SK-N-SH (cell line): Measurements from ENCODE around the gene SCTR. TPM values are rescaled to one million over a fixed set of nuclear protein-coding genes. Genes with fewer than 3 reads are reported as not detected.

ENCODE experiments used
- CTCF ChIA-PET: fragments of 300-600, 350-600 bp; formaldehyde crosslinking; extraction: SDS; loops from one replicate; lab custom pipeline; 2021; lab: Yijun Ruan, JAX
- POLR2A ChIA-PET: fragments of 350-600 bp; sonication (Branson Sonifier 250); formaldehyde crosslinking; extraction: SDS; loops from one replicate; lab custom pipeline; 2020; ENCODE audit warnings: antibody characterized with exemption, inconsistent platforms; lab: Yijun Ruan, JAX
- DNase-seq: peaks from one replicate; pipeline ENCODE4 v3.0.0; 2012
- H2AFZ ChIP-seq: fragments of 200-600 bp; sonication (generic); 2 replicates; pipeline ENCODE4 v1.8.1; 2016; ENCODE audit warnings: antibody characterized with exemption, mild to moderate bottlenecking, low read depth
- H3F3A ChIP-seq: fragments of 200-600 bp; sonication (generic); replicated peaks from 2 replicates; pipeline ENCODE3; 2016; ENCODE audit warnings: antibody characterized with exemption, mild to moderate bottlenecking; ENCODE audit not compliant: insufficient read depth
- H3K27ac ChIP-seq, 2 experiments: fragments of 200-500 bp in 1 of 2; fragments of 200-600 bp in 1 of 2; sonication (Bioruptor generic) in 1 of 2; sonication (generic), shearing (Covaris generic) in 1 of 2; 2 replicates each; pipeline versions ENCODE4 v1.5.1 to v1.6.1; 2014 to 2016; ENCODE audit warnings: low read depth in 2 of 2, inconsistent platforms in 1 of 2, low read length in 1 of 2, mild to moderate bottlenecking in 1 of 2, mixed read lengths in 1 of 2
- H3K27me3 ChIP-seq: fragments of 200-600 bp; sonication (generic), shearing (Covaris generic); 2 replicates; pipeline ENCODE4 v1.6.1; 2016; ENCODE audit warnings: mixed run types; ENCODE audit not compliant: insufficient read depth
- H3K36me3 ChIP-seq, 2 experiments: fragments of 200-500 bp in 1 of 2; fragments of 200-600 bp in 1 of 2; sonication (Bioruptor generic) in 1 of 2; sonication (generic) in 1 of 2; replicated peaks in 1 of 2; 2 replicates each; pipeline versions ENCODE3 to v1.5.1; 2014 to 2016; ENCODE audit warnings: low read length in 1 of 2, mild to moderate bottlenecking in 1 of 2; ENCODE audit not compliant: insufficient read depth in 2 of 2, control insufficient read depth in 1 of 2
- H3K4me1 ChIP-seq, 2 experiments: fragments of 200-500 bp in 1 of 2; fragments of 200-600 bp in 1 of 2; sonication (Bioruptor generic) in 1 of 2; sonication (generic), shearing (Covaris generic) in 1 of 2; 2 replicates each; pipeline versions ENCODE4 v1.5.1 to v1.6.1; 2014 to 2016; ENCODE audit warnings: low read depth in 1 of 2, low read length in 1 of 2, mixed run types in 1 of 2; ENCODE audit not compliant: insufficient read depth in 2 of 2, control insufficient read depth in 1 of 2
- H3K4me2 ChIP-seq: fragments of 200-600 bp; sonication (generic), shearing (Covaris generic); 2 replicates; pipeline ENCODE4 v1.6.1; 2017; ENCODE audit warnings: mixed run types
- H3K4me3 ChIP-seq, 2 experiments: fragments of 200-500 bp in 1 of 2; fragments of 200-600 bp in 1 of 2; sonication (Bioruptor generic) in 1 of 2; sonication (generic), shearing (Covaris generic) in 1 of 2; 2 replicates each; pipeline versions ENCODE4 v1.5.1 to v1.8.1; 2014 to 2016; ENCODE audit warnings: low read depth in 2 of 2, inconsistent platforms in 1 of 2, low read length in 1 of 2, mild to moderate bottlenecking in 1 of 2, mixed read lengths in 1 of 2, moderate library complexity in 1 of 2
- H3K79me2 ChIP-seq: fragments of 200-600 bp; sonication (generic); 2 replicates; pipeline ENCODE4 v1.8.1; 2017; ENCODE audit warnings: mild to moderate bottlenecking; ENCODE audit not compliant: insufficient read depth
- H3K9ac ChIP-seq: fragments of 200-600 bp; sonication (generic); 2 replicates; pipeline ENCODE4 v1.6.1; 2017; ENCODE audit warnings: mixed run types
- H3K9me2 ChIP-seq: fragments of 200-600 bp; sonication (generic); 2 replicates; pipeline ENCODE4 v1.6.1; 2017; ENCODE audit warnings: mixed run types
- H3K9me3 ChIP-seq: fragments of 200-600 bp; sonication (generic); 2 replicates; pipeline ENCODE4 v1.6.1; 2017; ENCODE audit warnings: mixed run types, mild to moderate bottlenecking, moderate library complexity
- H4K20me1 ChIP-seq: fragments of 200-600 bp; sonication (generic); 2 replicates; pipeline ENCODE4 v1.6.1; 2017; ENCODE audit warnings: mild to moderate bottlenecking, mixed run types; ENCODE audit not compliant: insufficient read depth
- EP300 ChIP-seq, 2 experiments: IDR thresholded peaks; 2 replicates each; pipeline versions ENCODE4 v1.4.0 to v1.6.1; 2012; ENCODE audit warnings: borderline replicate concordance in 1 of 2, low read depth in 1 of 2, low read length in 1 of 2
- FOXJ3 ChIP-seq: sonication (generic); formaldehyde crosslinking; IDR thresholded peaks from 2 replicates; pipeline ENCODE4 v1.5.1; 2020; ENCODE audit warnings: mild to moderate bottlenecking, missing genetic modification reagents
- GABPA ChIP-seq: IDR thresholded peaks from 2 replicates; pipeline ENCODE4 v1.4.0; 2012; ENCODE audit warnings: low read depth, mild to moderate bottlenecking
- JUND ChIP-seq: IDR thresholded peaks from 2 replicates; pipeline ENCODE4 v1.4.0; 2012
- MEF2A ChIP-seq: IDR thresholded peaks from 2 replicates; pipeline ENCODE4 v1.4.0; 2012; ENCODE audit warnings: low read depth, borderline replicate concordance
- POLR2AphosphoS5 ChIP-seq: IDR thresholded peaks from 2 replicates; pipeline ENCODE4 v1.6.1; 2012; ENCODE audit warnings: low read depth, low read length
- RAD21 ChIP-seq: IDR thresholded peaks from 2 replicates; pipeline ENCODE4 v1.6.1; 2012; ENCODE audit warnings: mild to moderate bottlenecking, low read length
- RFX5 ChIP-seq: IDR thresholded peaks from 2 replicates; pipeline ENCODE4 v1.6.1; 2012; ENCODE audit warnings: mild to moderate bottlenecking, improper control_type of control experiment, low read length
- RXRA ChIP-seq: IDR thresholded peaks from 2 replicates; pipeline ENCODE4 v1.4.0; 2012; ENCODE audit warnings: low read depth, mild to moderate bottlenecking, borderline replicate concordance
- SIN3A ChIP-seq: IDR thresholded peaks from 2 replicates; pipeline ENCODE4 v1.6.1; 2012; ENCODE audit warnings: low read depth, mild to moderate bottlenecking, low read length, moderate library complexity, borderline replicate concordance
- TAF1 ChIP-seq: IDR thresholded peaks from 2 replicates; pipeline ENCODE4 v1.6.1; 2012; ENCODE audit warnings: low read depth, mild to moderate bottlenecking, low read length, moderate library complexity, borderline replicate concordance
- WGBS: methylation state at CpG from one replicate; pipeline ENCODE4 v1.1.6; 2017; ENCODE audit warnings: low lambda C conversion rate; 5-methylcytosine and 5-hydroxymethylcytosine counted together
- polyA plus RNA-seq, 3 experiments: library from polyadenylated mRNA; depleted of rRNA; stranded (reverse); fragments of >200 nt; gene quantifications; 2 replicates each; pipeline ENCODE4 v1.2.3, GENCODE V29; 2012
- TF ChIP-seq, protein P1 (sequence below): IDR thresholded peaks from 2 replicates; pipeline ENCODE4 v1.6.1; 2012; ENCODE audit warnings: mild to moderate bottlenecking, low read depth, low read length, moderate library complexity
- TF ChIP-seq, protein P2 (sequence below): IDR thresholded peaks from 2 replicates; pipeline ENCODE4 v1.4.0; 2012; ENCODE audit warnings: low read depth
- TF ChIP-seq, protein P3 (sequence below): IDR thresholded peaks from 2 replicates; pipeline ENCODE4 v1.4.0; 2012; ENCODE audit warnings: low read depth, borderline replicate concordance
- TF ChIP-seq, protein P4 (sequence below): fragments of 150-350 bp; IDR thresholded peaks from 2 replicates; pipeline ENCODE4 v1.6.1; 2016; ENCODE audit warnings: mild to moderate bottlenecking, low read depth, low read length
- TF ChIP-seq, protein P5 (sequence below): IDR thresholded peaks from 2 replicates; pipeline ENCODE4 v1.4.0; 2012; ENCODE audit warnings: low read depth, borderline replicate concordance
- TF ChIP-seq, protein P6 (sequence below): fragments of 200-600 bp; sonication (generic); IDR thresholded peaks from 2 replicates; pipeline ENCODE4 v1.6.1; 2017; ENCODE audit warnings: antibody characterized with exemption, mild to moderate bottlenecking, moderate library complexity
- TF ChIP-seq, protein P7 (sequence below): fragments of 150-350 bp; IDR thresholded peaks from 2 replicates; pipeline ENCODE4 v1.6.1; 2017; ENCODE audit warnings: antibody characterized with exemption, low read length, low read depth, borderline replicate concordance

Gene SCTR
- polyA plus RNA-seq, 1 of the 3 experiments (the other 2 are of a cell fraction) = not detected

DNA sequence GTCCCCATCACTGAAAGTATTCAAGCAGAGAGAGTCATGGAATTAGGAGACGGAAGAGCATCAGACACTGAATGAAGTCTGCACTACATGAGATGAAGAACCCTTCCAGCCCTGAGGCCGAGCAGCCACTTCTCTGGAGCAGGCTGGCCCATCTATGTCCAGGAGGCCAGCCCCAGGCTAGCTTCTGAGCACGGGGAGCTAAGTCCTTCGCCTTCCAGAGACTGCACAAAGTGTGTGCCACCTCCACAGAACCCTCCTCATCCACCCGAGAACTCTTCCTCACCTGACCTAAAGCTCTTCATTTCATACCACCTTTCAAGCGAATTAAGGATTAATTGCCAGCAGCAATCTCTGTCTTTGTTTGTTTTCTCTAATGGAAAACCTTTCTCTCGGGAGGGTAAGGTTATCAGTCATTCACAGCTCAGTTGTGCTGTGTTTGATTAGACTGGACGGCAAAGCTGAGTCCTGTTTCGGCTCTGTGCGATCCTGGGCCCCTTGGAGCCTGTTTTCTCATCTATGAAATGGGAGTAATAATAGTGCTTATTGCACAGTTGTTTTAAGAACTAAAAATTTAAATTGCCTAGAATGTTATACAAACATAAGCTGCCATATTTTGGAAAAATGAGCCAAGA lies 38.0 kb downstream of the SCTR start:
- H2AFZ ChIP-seq = no peak overlapping the region
- DNase-seq = no peak
- no peaks in the 10 kb centered on the region for H3K9me3 ChIP-seq
- no peaks in the 10 kb centered on the region for H3K36me3 ChIP-seq
- no peak overlapping the region for H3K9ac ChIP-seq
- H3K9me2 ChIP-seq = no peaks in the 10 kb centered on the region
- no peaks in the 10 kb centered on the region for H3K27me3 ChIP-seq
- ChIA-PET CTCF (interaction anchor here (1.0 to 8.1 kb wide), 7 partner anchors 10 to 154 kb away, joined by 3 to 85 read pairs (median 4); no protein-coding TSS in a partner anchor), POLR2A (no interaction called here)
- H3K4me2 ChIP-seq = no peak overlapping the region
- no peaks in the 10 kb centered on the region for H4K20me1 ChIP-seq
- peaks cover 0 to 61% of the 10 kb centered on the region in 2 experiments; a peak in 1 of 4 replicates for H3K4me1 ChIP-seq
- no peak overlapping the region for H3K4me3 ChIP-seq
- no peak for TF ChIP-seq EP300 (IDR thresholded peaks at IDR 0.05; ENCODE audit: borderline replicate concordance in 1 of 2, low read depth in 1 of 2, low read length in 1 of 2)
- TF ChIP-seq, protein P1, sequence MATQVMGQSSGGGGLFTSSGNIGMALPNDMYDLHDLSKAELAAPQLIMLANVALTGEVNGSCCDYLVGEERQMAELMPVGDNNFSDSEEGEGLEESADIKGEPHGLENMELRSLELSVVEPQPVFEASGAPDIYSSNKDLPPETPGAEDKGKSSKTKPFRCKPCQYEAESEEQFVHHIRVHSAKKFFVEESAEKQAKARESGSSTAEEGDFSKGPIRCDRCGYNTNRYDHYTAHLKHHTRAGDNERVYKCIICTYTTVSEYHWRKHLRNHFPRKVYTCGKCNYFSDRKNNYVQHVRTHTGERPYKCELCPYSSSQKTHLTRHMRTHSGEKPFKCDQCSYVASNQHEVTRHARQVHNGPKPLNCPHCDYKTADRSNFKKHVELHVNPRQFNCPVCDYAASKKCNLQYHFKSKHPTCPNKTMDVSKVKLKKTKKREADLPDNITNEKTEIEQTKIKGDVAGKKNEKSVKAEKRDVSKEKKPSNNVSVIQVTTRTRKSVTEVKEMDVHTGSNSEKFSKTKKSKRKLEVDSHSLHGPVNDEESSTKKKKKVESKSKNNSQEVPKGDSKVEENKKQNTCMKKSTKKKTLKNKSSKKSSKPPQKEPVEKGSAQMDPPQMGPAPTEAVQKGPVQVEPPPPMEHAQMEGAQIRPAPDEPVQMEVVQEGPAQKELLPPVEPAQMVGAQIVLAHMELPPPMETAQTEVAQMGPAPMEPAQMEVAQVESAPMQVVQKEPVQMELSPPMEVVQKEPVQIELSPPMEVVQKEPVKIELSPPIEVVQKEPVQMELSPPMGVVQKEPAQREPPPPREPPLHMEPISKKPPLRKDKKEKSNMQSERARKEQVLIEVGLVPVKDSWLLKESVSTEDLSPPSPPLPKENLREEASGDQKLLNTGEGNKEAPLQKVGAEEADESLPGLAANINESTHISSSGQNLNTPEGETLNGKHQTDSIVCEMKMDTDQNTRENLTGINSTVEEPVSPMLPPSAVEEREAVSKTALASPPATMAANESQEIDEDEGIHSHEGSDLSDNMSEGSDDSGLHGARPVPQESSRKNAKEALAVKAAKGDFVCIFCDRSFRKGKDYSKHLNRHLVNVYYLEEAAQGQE = no peak
- TF ChIP-seq, protein P2, sequence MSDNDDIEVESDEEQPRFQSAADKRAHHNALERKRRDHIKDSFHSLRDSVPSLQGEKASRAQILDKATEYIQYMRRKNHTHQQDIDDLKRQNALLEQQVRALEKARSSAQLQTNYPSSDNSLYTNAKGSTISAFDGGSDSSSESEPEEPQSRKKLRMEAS = no peak
- TF ChIP-seq SIN3A = no peak
- TF ChIP-seq, protein P3, sequence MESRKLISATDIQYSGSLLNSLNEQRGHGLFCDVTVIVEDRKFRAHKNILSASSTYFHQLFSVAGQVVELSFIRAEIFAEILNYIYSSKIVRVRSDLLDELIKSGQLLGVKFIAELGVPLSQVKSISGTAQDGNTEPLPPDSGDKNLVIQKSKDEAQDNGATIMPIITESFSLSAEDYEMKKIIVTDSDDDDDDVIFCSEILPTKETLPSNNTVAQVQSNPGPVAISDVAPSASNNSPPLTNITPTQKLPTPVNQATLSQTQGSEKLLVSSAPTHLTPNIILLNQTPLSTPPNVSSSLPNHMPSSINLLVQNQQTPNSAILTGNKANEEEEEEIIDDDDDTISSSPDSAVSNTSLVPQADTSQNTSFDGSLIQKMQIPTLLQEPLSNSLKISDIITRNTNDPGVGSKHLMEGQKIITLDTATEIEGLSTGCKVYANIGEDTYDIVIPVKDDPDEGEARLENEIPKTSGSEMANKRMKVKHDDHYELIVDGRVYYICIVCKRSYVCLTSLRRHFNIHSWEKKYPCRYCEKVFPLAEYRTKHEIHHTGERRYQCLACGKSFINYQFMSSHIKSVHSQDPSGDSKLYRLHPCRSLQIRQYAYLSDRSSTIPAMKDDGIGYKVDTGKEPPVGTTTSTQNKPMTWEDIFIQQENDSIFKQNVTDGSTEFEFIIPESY = no peak
- TF ChIP-seq, protein P4, sequence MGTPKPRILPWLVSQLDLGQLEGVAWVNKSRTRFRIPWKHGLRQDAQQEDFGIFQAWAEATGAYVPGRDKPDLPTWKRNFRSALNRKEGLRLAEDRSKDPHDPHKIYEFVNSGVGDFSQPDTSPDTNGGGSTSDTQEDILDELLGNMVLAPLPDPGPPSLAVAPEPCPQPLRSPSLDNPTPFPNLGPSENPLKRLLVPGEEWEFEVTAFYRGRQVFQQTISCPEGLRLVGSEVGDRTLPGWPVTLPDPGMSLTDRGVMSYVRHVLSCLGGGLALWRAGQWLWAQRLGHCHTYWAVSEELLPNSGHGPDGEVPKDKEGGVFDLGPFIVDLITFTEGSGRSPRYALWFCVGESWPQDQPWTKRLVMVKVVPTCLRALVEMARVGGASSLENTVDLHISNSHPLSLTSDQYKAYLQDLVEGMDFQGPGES = no peak
- TF ChIP-seq, protein P5, sequence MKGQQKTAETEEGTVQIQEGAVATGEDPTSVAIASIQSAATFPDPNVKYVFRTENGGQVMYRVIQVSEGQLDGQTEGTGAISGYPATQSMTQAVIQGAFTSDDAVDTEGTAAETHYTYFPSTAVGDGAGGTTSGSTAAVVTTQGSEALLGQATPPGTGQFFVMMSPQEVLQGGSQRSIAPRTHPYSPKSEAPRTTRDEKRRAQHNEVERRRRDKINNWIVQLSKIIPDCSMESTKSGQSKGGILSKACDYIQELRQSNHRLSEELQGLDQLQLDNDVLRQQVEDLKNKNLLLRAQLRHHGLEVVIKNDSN = no peak
- TF ChIP-seq, protein P6, sequence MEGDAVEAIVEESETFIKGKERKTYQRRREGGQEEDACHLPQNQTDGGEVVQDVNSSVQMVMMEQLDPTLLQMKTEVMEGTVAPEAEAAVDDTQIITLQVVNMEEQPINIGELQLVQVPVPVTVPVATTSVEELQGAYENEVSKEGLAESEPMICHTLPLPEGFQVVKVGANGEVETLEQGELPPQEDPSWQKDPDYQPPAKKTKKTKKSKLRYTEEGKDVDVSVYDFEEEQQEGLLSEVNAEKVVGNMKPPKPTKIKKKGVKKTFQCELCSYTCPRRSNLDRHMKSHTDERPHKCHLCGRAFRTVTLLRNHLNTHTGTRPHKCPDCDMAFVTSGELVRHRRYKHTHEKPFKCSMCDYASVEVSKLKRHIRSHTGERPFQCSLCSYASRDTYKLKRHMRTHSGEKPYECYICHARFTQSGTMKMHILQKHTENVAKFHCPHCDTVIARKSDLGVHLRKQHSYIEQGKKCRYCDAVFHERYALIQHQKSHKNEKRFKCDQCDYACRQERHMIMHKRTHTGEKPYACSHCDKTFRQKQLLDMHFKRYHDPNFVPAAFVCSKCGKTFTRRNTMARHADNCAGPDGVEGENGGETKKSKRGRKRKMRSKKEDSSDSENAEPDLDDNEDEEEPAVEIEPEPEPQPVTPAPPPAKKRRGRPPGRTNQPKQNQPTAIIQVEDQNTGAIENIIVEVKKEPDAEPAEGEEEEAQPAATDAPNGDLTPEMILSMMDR = no peak
- TF ChIP-seq JUND = no peak
- TF ChIP-seq GABPA = no peak
- TF ChIP-seq RAD21 = no peak
- TF ChIP-seq, protein P7, sequence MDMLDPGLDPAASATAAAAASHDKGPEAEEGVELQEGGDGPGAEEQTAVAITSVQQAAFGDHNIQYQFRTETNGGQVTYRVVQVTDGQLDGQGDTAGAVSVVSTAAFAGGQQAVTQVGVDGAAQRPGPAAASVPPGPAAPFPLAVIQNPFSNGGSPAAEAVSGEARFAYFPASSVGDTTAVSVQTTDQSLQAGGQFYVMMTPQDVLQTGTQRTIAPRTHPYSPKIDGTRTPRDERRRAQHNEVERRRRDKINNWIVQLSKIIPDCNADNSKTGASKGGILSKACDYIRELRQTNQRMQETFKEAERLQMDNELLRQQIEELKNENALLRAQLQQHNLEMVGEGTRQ = no peak
- TF ChIP-seq MEF2A = no peak
- TF ChIP-seq TAF1 = no peak
- TF ChIP-seq RXRA = no peak
- TF ChIP-seq FOXJ3 (CRISPR knock-in tag) = no peak
- no peak for TF ChIP-seq POLR2AphosphoS5
- TF ChIP-seq RFX5 = no peak
- H3K79me2 ChIP-seq = no peaks in the 10 kb centered on the region
- no peak overlapping the region; a peak in 1 of 4 replicates for H3K27ac ChIP-seq
- H3F3A ChIP-seq = no peaks in the 10 kb centered on the region
- 86% methylated on average over 10 of the region's 10 CpGs for WGBS
